Measurements from ENCODE around the gene C14orf119. TPM values are rescaled to one million over a fixed set of nuclear protein-coding genes. Genes with fewer than 3 reads are reported as not detected.
A peak's percentile ranks its signal among the peaks of the same experiment; 100 is the strongest.

The C14orf119 gene
- total and polyA plus RNA-seq, 12 donors: 23.9 to 206 (median 51.8) TPM

- TF ChIP-seq POLR2A (IDR thresholded peaks at IDR 0.05): no peak
- Histone ChIP-seq H3K27me3 (no peaks in the 10 kb centered on the region), H3K9me3 (replicated peaks in 1 of 3) (no peaks in the 10 kb centered on the region), H3K4me1 (replicated peaks in 1 of 2) (peaks cover 8 to 14% of the 10 kb centered on the region in 2 donors), H3K27ac (no peak overlapping the region), H3K36me3 (replicated peaks in 1 of 2) (no peaks in the 10 kb centered on the region), H3K4me3 (no peak overlapping the region)
- intact Hi-C loops (cut with DNase I): no loop called here
- WGBS, 4 donors: 70 to 89% (median 80%) methylated on average over 2 to 3 of the region's 3 CpGs
- DNase-seq: no peak
These were observed 42.6 kb upstream of the C14orf119 start for GRCh38 chr14:23052671-23053070.

GRCh38 chr14:23053426-23053825, 41.9 kb upstream of the C14orf119 start:
- Histone ChIP-seq H3K36me3 (replicated peaks in 1 of 2) (no peaks in the 10 kb centered on the region), H3K27ac (no peak overlapping the region), H3K4me3 (no peak overlapping the region), H3K9me3 (replicated peaks in 1 of 3) (no peaks in the 10 kb centered on the region), H3K4me1 (replicated peaks in 1 of 2) (peaks cover 8 to 14% of the 10 kb centered on the region in 2 donors), H3K27me3 (no peaks in the 10 kb centered on the region)
- DNase-seq: no peak
- TF ChIP-seq CTCF (IDR thresholded peaks at IDR 0.05) (no peak), POLR2A (IDR thresholded peaks at IDR 0.05) (no peak)
- intact Hi-C loops (cut with DNase I): no loop called here
- WGBS, 4 donors: 93 to 96% (median 95%) methylated on average over 4 to 10 of the region's 10 CpGs

- Histone ChIP-seq H3K4me1 (replicated peaks in 1 of 2) (peaks cover 8 to 14% of the 10 kb centered on the region in 2 donors), H3K9me3 (replicated peaks in 1 of 3) (no peaks in the 10 kb centered on the region), H3K27me3 (no peaks in the 10 kb centered on the region), H3K27ac (no peak overlapping the region), H3K4me3 (no peak overlapping the region), H3K36me3 (replicated peaks in 1 of 2) (peaks cover 0 to 7% of the 10 kb centered on the region in 2 donors)
- TF ChIP-seq POLR2A (IDR thresholded peaks at IDR 0.05) (no peak), CTCF (IDR thresholded peaks at IDR 0.05) (peak in 1 of 6 experiments; percentile 12)
- intact Hi-C loops (cut with DNase I): no loop called here
- WGBS, 4 donors: 83 to 100% (median 87%) methylated on average over 9 to 17 of the region's 17 CpGs
- no peak for DNase-seq
These were observed 41.1 kb upstream of the C14orf119 start for GRCh38 chr14:23054000-23054811.

- 96 to 99% (median 98%) methylated on average over 12 of the region's 12 CpGs for WGBS, 4 donors
- Histone ChIP-seq H3K9me3 (replicated peaks in 1 of 3) (no peaks in the 10 kb centered on the region), H3K27me3 (no peaks in the 10 kb centered on the region), H3K4me3 (no peak overlapping the region), H3K36me3 (replicated peaks in 1 of 2) (peaks cover 0 to 17% of the 10 kb centered on the region in 2 donors), H3K27ac (no peak overlapping the region), H3K4me1 (replicated peaks in 1 of 2) (peaks cover 8 to 14% of the 10 kb centered on the region in 2 donors)
- TF ChIP-seq CTCF (IDR thresholded peaks at IDR 0.05) (no peak), POLR2A (IDR thresholded peaks at IDR 0.05) (no peak)
- DNase-seq: no peak
- intact Hi-C loops (cut with DNase I): loop anchor here (5.0 kb wide), 1 partner anchor 68 kb away; no protein-coding TSS in a partner anchor
These were observed 40.2 kb upstream of the C14orf119 start for GRCh38 chr14:23055147-23055550.

Measured in adrenal gland (tissue), 12 donors.